Measurements from ENCODE around the gene LAYN.

The LAYN gene, protein sequence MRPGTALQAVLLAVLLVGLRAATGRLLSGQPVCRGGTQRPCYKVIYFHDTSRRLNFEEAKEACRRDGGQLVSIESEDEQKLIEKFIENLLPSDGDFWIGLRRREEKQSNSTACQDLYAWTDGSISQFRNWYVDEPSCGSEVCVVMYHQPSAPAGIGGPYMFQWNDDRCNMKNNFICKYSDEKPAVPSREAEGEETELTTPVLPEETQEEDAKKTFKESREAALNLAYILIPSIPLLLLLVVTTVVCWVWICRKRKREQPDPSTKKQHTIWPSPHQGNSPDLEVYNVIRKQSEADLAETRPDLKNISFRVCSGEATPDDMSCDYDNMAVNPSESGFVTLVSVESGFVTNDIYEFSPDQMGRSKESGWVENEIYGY

DNA sequence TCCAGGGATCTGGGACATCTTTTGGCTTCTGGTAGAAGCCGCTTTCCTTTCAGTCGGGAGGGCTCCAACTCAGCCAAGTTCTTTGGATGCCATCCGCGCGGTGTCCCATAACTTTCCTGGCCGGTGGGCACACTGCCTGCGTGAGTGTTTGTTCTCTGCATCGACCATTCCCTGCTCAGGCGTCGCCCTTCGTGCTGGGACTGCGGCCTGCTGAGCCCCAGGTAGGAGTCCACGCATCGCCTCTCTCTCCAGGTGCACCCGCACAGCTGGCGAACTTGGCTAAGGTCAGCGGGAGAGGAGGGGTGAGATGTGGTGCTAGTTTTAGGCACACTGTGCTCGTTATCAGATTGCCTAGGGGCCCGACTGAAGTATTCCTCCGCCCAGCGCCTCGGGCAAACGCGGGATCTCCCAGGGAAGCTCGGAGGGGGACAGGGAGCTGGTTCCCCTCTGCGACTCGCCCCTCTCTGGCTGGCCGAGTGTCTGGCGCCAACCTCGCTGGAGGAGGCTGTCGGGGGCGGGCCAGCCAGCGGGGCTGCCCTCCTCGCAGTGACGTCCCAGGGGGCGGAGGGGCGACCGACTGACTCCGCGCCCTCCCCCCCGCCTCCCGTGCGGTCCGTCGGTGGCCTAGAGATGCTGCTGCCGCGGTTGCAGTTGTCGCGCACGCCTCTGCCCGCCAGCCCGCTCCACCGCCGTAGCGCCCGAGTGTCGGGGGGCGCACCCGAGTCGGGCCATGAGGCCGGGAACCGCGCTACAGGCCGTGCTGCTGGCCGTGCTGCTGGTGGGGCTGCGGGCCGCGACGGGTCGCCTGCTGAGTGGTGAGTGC is at the start of gene LAYN:
LAYN (plus strand) TSS at position 607 of the 823 bp plus-strand sequence; CDS start at position 731, 124 bp downstream.
- in situ Hi-C loops (cut with HindIII; ENCODE audit: low sequenced_read_pairs), result no loop called here

DNA sequence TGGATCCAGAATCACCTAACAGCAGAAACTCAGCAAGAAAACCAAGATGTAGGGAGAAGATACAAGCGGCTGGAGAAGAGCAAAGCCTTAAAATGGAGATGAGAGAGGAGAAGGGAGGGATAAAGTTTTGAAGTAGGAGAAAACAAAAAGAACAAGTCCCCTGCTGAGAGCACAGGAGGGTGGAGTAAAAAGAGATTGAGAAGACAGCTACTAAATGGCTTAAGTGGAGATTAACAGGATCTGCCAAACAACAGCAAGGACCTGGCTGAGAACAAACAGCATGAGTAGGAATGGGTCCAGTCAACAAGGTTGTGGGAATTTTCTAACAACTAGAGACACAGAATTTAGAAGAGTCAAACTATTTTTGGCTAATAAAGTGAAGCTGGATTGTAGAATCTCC is 46.5 kb upstream of the LAYN start:
- in situ Hi-C loops (cut with HindIII; ENCODE audit: low sequenced_read_pairs), result no loop called here

DNA sequence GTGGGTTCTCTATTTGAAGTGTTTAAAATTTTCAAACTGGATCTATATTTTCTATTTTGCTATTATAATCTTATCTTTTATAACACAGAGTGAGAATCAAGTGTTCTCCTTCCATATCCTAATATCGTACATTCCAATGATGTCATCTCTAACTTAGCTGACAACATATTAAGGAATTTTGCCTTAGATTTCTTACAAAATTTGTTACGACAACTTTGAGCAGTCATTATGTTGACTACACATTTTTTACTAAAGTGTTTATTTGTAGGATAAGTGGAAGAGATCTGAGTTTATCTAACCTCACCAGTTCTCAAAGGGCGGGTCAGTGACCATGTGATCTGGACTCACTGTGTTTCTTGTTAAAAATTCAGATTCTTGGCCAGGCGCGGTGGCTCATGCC is 41.0 kb upstream of the LAYN start:
- in situ Hi-C loops (cut with HindIII; ENCODE audit: low sequenced_read_pairs), result no loop called here

GRCh38 chr11:111500481-111500880 is 40.0 kb upstream of the LAYN start:
- in situ Hi-C loops (cut with HindIII; ENCODE audit: low sequenced_read_pairs), result no loop called here

- in situ Hi-C loops (cut with HindIII; ENCODE audit: low sequenced_read_pairs), result no loop called here
Measured at GRCh38 chr11:111502611-111503010, 37.9 kb upstream of the LAYN start.

DNA sequence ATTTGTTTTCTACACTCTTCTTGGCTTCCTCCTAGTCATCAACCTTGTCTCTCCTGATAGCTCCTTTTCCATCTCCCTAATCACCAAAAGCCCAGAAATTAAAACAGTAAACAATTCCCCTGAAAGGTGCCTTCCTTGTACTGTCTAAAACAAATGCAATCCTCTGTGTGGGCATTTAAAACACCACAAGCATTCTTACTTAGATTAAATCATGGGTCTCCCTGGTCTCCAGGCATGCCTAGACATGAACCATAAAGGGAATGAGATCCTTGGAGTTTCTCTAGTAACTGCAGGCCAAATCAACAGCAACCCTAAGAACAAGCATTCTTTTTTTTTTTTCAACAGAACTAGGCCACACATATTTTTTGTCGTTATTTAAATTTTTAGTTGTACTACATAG is 30.2 kb upstream of the LAYN start:
- in situ Hi-C loops (cut with HindIII; ENCODE audit: low sequenced_read_pairs), result no loop called here

- in situ Hi-C loops (cut with HindIII; ENCODE audit: low sequenced_read_pairs), result no loop called here
Measured at GRCh38 chr11:111512296-111513239, 28.0 kb upstream of the LAYN start, which contains the start of gene BTG4. Gene BTG4, minus strand, starts transcription at chr11:111512386. Its CDS starts 13,610 bp downstream, at chr11:111498776.

GRCh38 chr11:111513240-111513605 is 27.3 kb upstream of the LAYN start:
- in situ Hi-C loops (cut with HindIII; ENCODE audit: low sequenced_read_pairs), result no loop called here

DNA sequence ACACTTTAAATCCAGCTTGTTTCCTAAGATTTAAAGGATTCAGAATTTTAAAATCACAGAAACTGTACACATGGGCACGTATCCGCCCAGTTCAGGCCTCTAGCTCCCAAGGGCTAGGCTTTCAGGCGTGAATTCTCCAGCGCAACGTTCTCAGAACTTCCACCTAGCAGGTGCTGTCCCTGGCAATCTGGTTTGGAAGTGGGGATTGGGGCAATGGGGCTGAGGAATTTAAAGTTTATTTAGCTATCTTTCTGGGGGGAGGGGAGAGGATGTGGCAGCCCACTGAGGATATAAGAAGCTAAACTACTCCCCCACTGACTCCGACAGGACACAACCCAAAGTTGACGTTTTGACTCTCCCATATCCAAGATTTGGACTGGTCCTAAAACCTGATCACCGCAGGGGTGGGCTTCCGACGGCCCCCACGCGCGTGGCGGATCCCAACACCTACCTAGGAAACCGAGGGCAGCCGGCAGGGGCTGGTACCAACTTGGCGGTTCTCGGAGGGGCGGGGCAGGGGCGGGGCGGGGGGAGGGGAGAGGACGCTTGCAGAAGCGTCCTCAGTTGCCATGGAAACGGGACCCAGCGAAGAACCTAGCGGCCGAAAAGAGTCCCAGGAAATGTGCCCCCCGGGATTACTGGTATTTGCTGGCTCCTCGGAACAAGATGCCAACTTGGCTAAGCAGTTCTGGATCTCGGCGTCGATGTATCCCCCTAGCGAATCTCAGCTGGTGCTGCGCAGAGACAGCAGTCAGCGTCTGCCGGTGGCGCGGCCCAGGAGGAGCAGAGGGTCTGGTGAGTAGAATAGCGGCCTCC is 26.1 kb upstream of the LAYN start, which contains the start of gene HOATZ:
HOATZ (plus strand) TSS at position 563 of the 816 bp plus-strand sequence; CDS start at position 570, 7 bp downstream.
- in situ Hi-C loops (cut with HindIII; ENCODE audit: low sequenced_read_pairs), result no loop called here

DNA sequence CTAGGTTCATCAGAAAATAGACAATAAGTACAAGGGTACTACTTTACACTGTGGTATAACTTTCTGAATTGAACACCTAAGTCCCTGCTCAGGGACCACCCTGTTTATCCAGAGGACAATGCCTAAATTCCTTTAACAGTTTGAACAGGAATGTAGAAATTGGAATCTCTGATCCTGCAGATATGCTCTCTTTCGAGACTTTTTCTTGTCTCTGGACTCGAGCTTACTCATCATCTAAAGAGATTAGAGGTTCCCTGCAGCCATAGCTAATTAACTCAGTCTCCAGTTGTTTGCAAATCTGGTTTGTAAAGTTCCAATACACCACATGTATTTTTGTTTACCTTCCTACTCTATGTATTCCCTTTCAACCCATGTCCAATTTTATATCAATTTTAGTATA is 24.9 kb upstream of the LAYN start:
- in situ Hi-C loops (cut with HindIII; ENCODE audit: low sequenced_read_pairs), result no loop called here

DNA sequence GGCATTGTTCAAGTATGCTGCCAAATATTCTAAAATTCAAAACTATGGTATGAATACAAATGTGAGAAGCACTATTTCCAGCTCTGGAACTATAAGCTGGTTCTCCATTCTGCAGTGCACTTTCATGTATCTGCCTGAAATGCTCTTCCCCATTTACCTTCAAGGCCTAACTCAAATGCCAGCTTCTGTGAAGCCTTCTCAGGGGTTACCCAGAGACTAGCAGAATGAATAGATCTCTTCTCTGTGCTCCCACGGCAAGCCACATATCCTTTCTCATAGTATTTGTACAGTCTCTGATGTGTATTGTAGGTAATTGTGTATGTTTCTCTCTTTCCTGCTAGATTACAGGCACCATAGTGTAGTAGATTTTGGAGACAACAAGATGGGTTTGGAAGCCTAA is 21.9 kb upstream of the LAYN start:
- in situ Hi-C loops (cut with HindIII; ENCODE audit: low sequenced_read_pairs), result no loop called here

- in situ Hi-C loops (cut with HindIII; ENCODE audit: low sequenced_read_pairs), result no loop called here
Measured at GRCh38 chr11:111520560-111520959, 20.0 kb upstream of the LAYN start.

DNA sequence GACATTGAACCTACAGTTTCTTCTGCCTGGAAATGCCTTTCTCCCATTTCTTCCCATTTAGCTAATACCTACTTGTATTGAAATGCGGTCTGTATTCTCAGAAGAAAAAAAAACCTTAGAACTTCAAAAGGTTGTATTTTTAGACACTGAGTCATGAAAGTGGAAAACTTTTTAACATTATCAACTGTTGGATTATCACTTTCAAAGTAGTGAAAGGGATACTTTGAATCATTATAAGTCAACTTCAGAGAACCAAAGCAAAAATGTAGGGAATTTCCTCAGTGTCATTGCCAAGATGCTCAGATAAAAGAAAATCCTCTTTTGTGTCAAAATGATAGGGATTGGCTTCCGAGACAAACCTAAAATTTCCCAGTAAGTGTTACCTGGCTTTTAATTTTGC is 19.4 kb upstream of the LAYN start:
- in situ Hi-C loops (cut with HindIII; ENCODE audit: low sequenced_read_pairs), result no loop called here

GRCh38 chr11:111522426-111522825 is 18.1 kb upstream of the LAYN start:
- in situ Hi-C loops (cut with HindIII; ENCODE audit: low sequenced_read_pairs), result no loop called here

GRCh38 chr11:111523343-111523742 is 17.2 kb upstream of the LAYN start:
- in situ Hi-C loops (cut with HindIII; ENCODE audit: low sequenced_read_pairs), result no loop called here

- in situ Hi-C loops (cut with HindIII; ENCODE audit: low sequenced_read_pairs), result no loop called here
Measured at GRCh38 chr11:111524056-111524455, 16.5 kb upstream of the LAYN start.

- in situ Hi-C loops (cut with HindIII; ENCODE audit: low sequenced_read_pairs), result no loop called here
Measured at GRCh38 chr11:111525456-111525855, 15.1 kb upstream of the LAYN start.

- in situ Hi-C loops (cut with HindIII; ENCODE audit: low sequenced_read_pairs), result no loop called here
Measured at GRCh38 chr11:111526501-111526900, 14.0 kb upstream of the LAYN start.

GRCh38 chr11:111527279-111527678 is 13.2 kb upstream of the LAYN start:
- in situ Hi-C loops (cut with HindIII; ENCODE audit: low sequenced_read_pairs), result no loop called here

DNA sequence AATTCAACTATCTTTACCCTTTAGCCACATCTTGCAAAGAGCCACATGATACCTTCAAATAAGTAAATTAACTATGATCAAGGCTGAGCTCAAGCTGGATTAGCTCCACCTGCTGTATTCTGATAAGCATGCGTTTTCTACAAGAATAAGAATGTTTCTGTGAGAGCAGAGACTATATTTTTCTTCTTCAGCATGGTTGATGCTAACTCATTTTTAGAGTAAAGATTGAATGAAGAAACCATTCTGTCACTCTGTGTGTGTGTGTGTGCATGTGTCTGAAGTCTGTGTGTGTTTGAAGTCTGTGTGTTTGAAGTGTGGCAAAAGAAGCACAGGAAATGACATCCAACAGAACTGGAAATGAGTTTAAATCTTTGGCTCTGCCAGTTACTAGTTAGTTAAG is 12.0 kb upstream of the LAYN start:
- in situ Hi-C loops (cut with HindIII; ENCODE audit: low sequenced_read_pairs), result no loop called here
